Ovary (tissue), 9 donors: ENCODE measurements around the gene ELAVL2. TPM values are rescaled to one million over a fixed set of nuclear protein-coding genes. Genes with fewer than 3 reads are reported as not detected.
A peak's percentile ranks its signal among the peaks of the same experiment; 100 is the strongest.

Experiments
- DNase-seq, 5 donors: peaks; one replicate each; pipeline ENCODE4 v3.0.0-alpha.2; 2019 to 2020
- H3K27ac ChIP-seq, 2 donors: fragments of 200-600 bp; one replicate each; pipeline versions ENCODE4 v1.5.1 to v1.8.0; 2019 to 2022
- H3K27me3 ChIP-seq: fragments of 200-600 bp; one replicate; pipeline ENCODE4 v1.8.0; 2022
- H3K36me3 ChIP-seq: fragments of 200-600 bp; sonication (generic); one replicate; pipeline ENCODE4 v1.5.1; 2019
- H3K4me1 ChIP-seq: one replicate; pipeline ENCODE4 v1.8.1; 2013; ENCODE audit warnings: mild to moderate bottlenecking, moderate library complexity; ENCODE audit not compliant: insufficient read depth
- H3K4me3 ChIP-seq: fragments of 200-600 bp; sonication (generic); one replicate; pipeline ENCODE4 v1.5.1; 2017
- H3K9me3 ChIP-seq, 2 donors: fragments of 200-600 bp in 1 of 2; sonication (generic) in 1 of 2; one replicate each; pipeline versions ENCODE4 v1.5.1 to v1.8.1; 2013 to 2019; ENCODE audit warnings: mild to moderate bottlenecking in 1 of 2, moderate library complexity in 1 of 2
- EP300 ChIP-seq: sonication (generic); formaldehyde crosslinking; IDR thresholded peaks from one replicate; pipeline ENCODE4 v1.6.1; 2017; ENCODE audit warnings: antibody characterized with exemption
- POLR2A ChIP-seq: fragments of 450-650 bp; IDR thresholded peaks from one replicate; pipeline ENCODE4 v1.6.1; 2017; ENCODE audit warnings: antibody characterized with exemption, mild to moderate bottlenecking, moderate library complexity
- WGBS, 3 donors: extraction: QIAGEN DNeasy Blood & Tissue Kit in 1 of 3; methylation state at CpG; one replicate each; pipeline versions ENCODE4 v1.1.5 to v1.1.7; 2013 to 2017; 5-methylcytosine and 5-hydroxymethylcytosine counted together
- intact Hi-C, 4 donors: fragments of 100-400 bp; cut with DNase I; formaldehyde crosslinking; loops; one replicate each; pipeline versions ENCODE4 v1.11.0 to v1.15.1; 2022 to 2023
- polyA plus RNA-seq, 2 donors: library from polyadenylated mRNA; stranded (reverse); fragments of 200-250 nt in 1 of 2; fragments of 350-450 nt in 1 of 2; fragmentation: Illumina TruSeq in 1 of 2; extraction: RNeasy Lipid Tissue Mini Kit (QIAGEN cat#74804) in 1 of 2; gene quantifications; one replicate each; pipeline ENCODE4 v1.2.3, GENCODE V29; 2013 to 2014
- total RNA-seq, 7 donors: library from RNA; depleted of rRNA in 2 of 7; stranded (reverse); fragments of >200 nt in 2 of 7; fragmentation: NEBNext Ultra II Directional in 3 of 7; extraction: Animal tissue kit (Norgen Biotek cat#: 25700) in 3 of 7; gene quantifications; one replicate each; pipeline versions ENCODE4 v1.1.0 to v1.2.4, GENCODE V29; 2016 to 2023
- TF ChIP-seq, protein P1 (sequence below), 3 donors: fragments of 450-650 bp in 2 of 3; fragments of 200-600 bp in 1 of 3; IDR thresholded peaks; one replicate each; pipeline versions ENCODE4 v1.5.1 to v1.8.0; 2016 to 2022; ENCODE audit warnings: antibody characterized with exemption in 3 of 3, mild to moderate bottlenecking in 1 of 3
- donor health status: DM: no; HTN: no; CAD: no; lungs with moderate emphysema.
- donor health status: DM: no; HTN: no; CAD: no.
- donor health status: Bipolar disorder and iron deficiency.
- donor health status: DM: yes; HTN: yes; CAD: no.
- donor health status: DM: no; HTN: no; CAD: no.
- donor health status: DM: yes; HTN: yes; CAD: no.

The ELAVL2 gene
- total and polyA plus RNA-seq, 9 donors: 0.36 to 1.7 (median 0.97) TPM

DNA sequence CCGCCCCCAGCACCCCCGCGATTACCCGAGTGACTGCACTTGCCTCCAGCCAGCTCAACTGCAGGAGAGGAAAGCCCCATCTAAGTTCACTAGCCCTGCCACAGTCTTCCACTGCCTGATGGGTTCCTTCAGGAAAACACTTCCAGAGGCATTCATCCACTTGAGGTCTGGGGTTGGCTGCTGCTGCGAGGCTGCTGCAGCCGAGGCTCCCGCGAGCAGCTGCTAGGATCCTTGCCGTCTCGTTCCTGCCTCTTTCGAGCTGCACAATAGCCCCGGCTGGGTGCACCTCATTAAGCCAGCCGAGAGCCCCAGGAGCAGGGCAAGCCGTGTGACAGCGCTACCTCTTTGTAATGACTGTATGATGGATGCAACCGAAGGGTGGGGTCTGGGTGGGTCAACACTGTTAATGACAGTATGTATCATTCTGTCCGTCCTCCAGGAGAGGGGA, 24.2 kb upstream of the ELAVL2 start:
- Histone ChIP-seq H3K4me1 (peaks cover 2% of the 10 kb centered on the region), H3K9me3 (no peaks in the 10 kb centered on the region), H3K27ac (no peak overlapping the region), H3K36me3 (no peaks in the 10 kb centered on the region), H3K27me3 (peaks cover 3% of the 10 kb centered on the region), H3K4me3 (peak overlapping the region; percentile 15)
- TF ChIP-seq, protein P1, sequence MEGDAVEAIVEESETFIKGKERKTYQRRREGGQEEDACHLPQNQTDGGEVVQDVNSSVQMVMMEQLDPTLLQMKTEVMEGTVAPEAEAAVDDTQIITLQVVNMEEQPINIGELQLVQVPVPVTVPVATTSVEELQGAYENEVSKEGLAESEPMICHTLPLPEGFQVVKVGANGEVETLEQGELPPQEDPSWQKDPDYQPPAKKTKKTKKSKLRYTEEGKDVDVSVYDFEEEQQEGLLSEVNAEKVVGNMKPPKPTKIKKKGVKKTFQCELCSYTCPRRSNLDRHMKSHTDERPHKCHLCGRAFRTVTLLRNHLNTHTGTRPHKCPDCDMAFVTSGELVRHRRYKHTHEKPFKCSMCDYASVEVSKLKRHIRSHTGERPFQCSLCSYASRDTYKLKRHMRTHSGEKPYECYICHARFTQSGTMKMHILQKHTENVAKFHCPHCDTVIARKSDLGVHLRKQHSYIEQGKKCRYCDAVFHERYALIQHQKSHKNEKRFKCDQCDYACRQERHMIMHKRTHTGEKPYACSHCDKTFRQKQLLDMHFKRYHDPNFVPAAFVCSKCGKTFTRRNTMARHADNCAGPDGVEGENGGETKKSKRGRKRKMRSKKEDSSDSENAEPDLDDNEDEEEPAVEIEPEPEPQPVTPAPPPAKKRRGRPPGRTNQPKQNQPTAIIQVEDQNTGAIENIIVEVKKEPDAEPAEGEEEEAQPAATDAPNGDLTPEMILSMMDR (IDR thresholded peaks at IDR 0.05): no peak
- TF ChIP-seq POLR2A (no peak), EP300 (no peak)
- DNase-seq: no peak
- WGBS, 3 donors: 0 to 1% (median 1%) methylated on average over 17 of the region's 17 CpGs
- intact Hi-C loops: no loop called here

DNA sequence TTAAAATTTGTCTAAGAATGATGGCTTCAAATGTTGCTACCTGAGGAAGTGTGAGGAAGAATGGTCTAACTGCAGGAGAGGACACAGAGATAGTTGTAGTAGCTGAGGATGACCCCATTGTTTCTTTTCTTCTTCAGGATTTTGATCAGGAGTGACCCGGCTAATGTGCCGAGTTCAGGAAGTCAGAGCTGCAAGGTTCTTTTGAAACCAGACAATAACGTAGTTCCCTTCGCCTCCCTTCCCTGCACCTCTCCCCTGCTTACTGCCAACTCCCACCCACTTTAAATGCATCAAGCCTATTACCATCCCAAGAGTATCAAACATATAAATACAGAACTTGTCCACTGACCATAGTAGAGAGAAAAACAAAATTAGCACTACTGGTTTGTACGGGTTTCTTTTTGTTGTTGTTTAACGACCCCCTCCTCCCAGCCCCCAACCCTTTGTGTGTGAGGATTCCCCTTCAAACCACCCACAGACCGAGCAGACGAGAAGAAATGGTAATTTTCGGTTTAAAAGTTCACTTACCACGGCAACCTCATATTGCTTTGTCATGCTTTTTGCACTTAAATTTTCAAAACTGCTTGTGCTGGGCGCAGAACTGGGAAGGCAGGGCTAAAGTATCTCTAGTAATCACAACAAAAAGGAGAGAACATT, 23.5 kb upstream of the ELAVL2 start:
- no peaks in the 10 kb centered on the region for H3K9me3 ChIP-seq
- H3K4me1 ChIP-seq: peaks cover 2% of the 10 kb centered on the region
- H3K27ac ChIP-seq: no peak overlapping the region
- no peak overlapping the region for H3K4me3 ChIP-seq
- 3 to 4% (median 3%) methylated on average over 11 of the region's 11 CpGs for WGBS, 3 donors
- no peak for TF ChIP-seq POLR2A
- TF ChIP-seq EP300: no peak
- TF ChIP-seq, protein P1 (IDR thresholded peaks at IDR 0.05): no peak
- DNase-seq: no peak
- H3K27me3 ChIP-seq: peaks cover 3% of the 10 kb centered on the region
- no peaks in the 10 kb centered on the region for H3K36me3 ChIP-seq
- intact Hi-C loops: no loop called here

DNA sequence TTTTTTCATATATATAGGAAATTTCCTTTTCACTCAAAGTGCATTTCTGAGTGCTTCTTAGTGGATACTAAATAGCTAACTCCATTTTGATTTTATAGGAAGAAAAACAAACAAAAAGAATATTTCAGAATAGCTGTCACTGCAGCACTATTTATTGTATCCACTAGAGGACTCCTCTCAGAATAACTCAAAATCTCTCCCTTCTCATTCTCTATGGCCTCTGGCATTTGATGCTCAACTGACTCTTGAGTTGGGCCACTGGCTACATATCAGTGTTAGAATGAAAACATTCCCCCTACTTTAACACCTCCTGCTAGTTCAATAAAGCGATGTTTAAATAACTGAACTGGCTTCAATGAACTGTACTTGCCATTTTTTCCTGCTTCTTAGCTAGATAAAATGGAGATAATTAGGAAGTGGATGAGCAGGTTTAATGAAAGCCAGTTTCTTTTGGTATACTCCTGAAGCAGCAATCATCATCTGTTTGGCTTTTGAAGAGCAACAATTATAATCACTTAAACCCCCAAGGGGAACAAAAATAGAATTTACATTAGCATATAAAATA, 16.6 kb upstream of the ELAVL2 start:
- TF ChIP-seq EP300 (no peak), POLR2A (no peak)
- TF ChIP-seq, protein P1 (IDR thresholded peaks at IDR 0.05): no peak
- no peaks in the 10 kb centered on the region for H3K4me1 ChIP-seq
- no peaks in the 10 kb centered on the region for H3K36me3 ChIP-seq
- 86 to 88% (median 87%) methylated on average over 1 of the region's 1 CpG for WGBS, 3 donors
- DNase-seq: no peak
- no peak overlapping the region for H3K4me3 ChIP-seq
- peaks cover 3% of the 10 kb centered on the region for H3K27me3 ChIP-seq
- no peaks in the 10 kb centered on the region for H3K9me3 ChIP-seq
- intact Hi-C loops: no loop called here
- H3K27ac ChIP-seq: no peak overlapping the region

DNA sequence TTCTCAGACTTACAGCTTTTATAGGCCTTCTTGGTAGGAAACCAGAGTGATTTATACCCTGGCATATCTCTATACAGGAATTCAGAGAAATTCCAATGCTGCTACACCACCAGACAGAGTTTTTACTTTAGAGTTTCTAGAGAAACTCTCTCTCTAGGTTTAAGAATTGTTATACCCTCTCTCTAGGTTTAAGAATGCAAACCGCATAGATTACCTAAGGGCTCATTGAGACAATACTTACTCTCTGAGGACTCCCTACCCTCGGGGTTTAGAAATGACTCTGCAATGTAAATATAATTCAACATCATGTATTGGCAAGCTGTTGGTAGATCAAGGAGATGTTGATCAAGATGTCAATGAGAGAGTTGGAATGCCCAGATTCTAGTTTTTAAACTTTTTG, 15.3 kb upstream of the ELAVL2 start:
- 64 to 69% (median 69%) methylated on average over 2 of the region's 2 CpGs for WGBS, 3 donors
- Histone ChIP-seq H3K9me3 (no peaks in the 10 kb centered on the region), H3K4me3 (no peak overlapping the region), H3K27me3 (no peaks in the 10 kb centered on the region), H3K36me3 (no peaks in the 10 kb centered on the region), H3K27ac (no peak overlapping the region), H3K4me1 (no peaks in the 10 kb centered on the region)
- TF ChIP-seq EP300 (no peak), POLR2A (no peak)
- TF ChIP-seq, protein P1 (IDR thresholded peaks at IDR 0.05): no peak
- no peak for DNase-seq
- intact Hi-C loops: no loop called here
